ENCODE data around the gene CPSF2. TPM values are rescaled to one million over a fixed set of nuclear protein-coding genes. Genes with fewer than 3 reads are reported as not detected.

The CPSF2 gene
- total and polyA plus RNA-seq, 7 experiments from 2014 or later: 25.2 to 77.4 (median 39.4) TPM

- Histone ChIP-seq H3K4me1 (ENCODE audit: control insufficient read depth in 2 of 2, insufficient read depth in 2 of 2, low read length in 2 of 2) (peaks cover 5 to 17% of the 10 kb centered on the region in 2 donors), H3K9me3 (ENCODE audit: control insufficient read depth in 2 of 3, low read length in 3 of 3) (no peaks in the 10 kb centered on the region), H3K27ac (ENCODE audit: low read depth, low read length) (peak overlapping the region; percentile 91), H3K27me3 (ENCODE audit: control insufficient read depth in 2 of 2, insufficient read depth in 2 of 2, low read length in 2 of 2) (no peaks in the 10 kb centered on the region), H3K36me3 (ENCODE audit: control insufficient read depth in 2 of 3, insufficient read depth in 3 of 3, low read length in 3 of 3) (peaks cover 0 to 5% (median 0%) of the 10 kb centered on the region in 3 experiments), H3K4me3 (ENCODE audit: low read length) (peak overlapping the region; percentile 82)
- no peaks in the 10 kb centered on the region for H3K27me3 Mint-ChIP-seq
- DNase-seq: peak in 1 of 9 donors; percentile 15
- POLR2A ChIA-PET: interaction anchor here (0.7 to 4.7 kb wide), 5 partner anchors 14 to 454 kb away, joined by 3 to 100 read pairs (median 5); partner anchors contain the start of genes CPSF2, NDUFB1 and TRIP11
- peaks cover 0 to 5% (median 0%) of the 10 kb centered on the region in 11 donors for H3K9me3 Mint-ChIP-seq
- peaks cover 44 to 75% (median 68%) of the 10 kb centered on the region in 7 donors for H3K4me1 Mint-ChIP-seq
- CTCF ChIA-PET: interaction anchor here (1.5 kb wide), 1 partner anchor 15 kb away, joined by 3 read pairs; no protein-coding TSS in a partner anchor
- H3K36me3 Mint-ChIP-seq: peaks cover 0 to 2% (median 0%) of the 10 kb centered on the region in 5 donors
- ATAC-seq: no peak
- peak overlapping the region; percentile 82 to 96 (median 92) for H3K27ac Mint-ChIP-seq
- peak overlapping the region; percentile 88 to 100 (median 98) for H3K4me3 Mint-ChIP-seq
- intact Hi-C loops (cut with micrococcal nuclease): loop anchor here (5.0 to 10.0 kb wide), 5 partner anchors 270 to 1708 kb away; partner anchors contain the start of genes CALM1 (in 1 of the 2), GON7 (in 1 of the 2), LGMN (in 1 of the 2) and RPS6KA5 (in 1 of the 2)
Measured at GRCh38 chr14:92105073-92105892, 16.5 kb upstream of the CPSF2 start.

GRCh38 chr14:92105893-92106142 lies 16.0 kb upstream of the CPSF2 start:
- POLR2A ChIA-PET: interaction anchor here (0.7 to 4.7 kb wide), 5 partner anchors 14 to 454 kb away, joined by 3 to 100 read pairs (median 5); partner anchors contain the start of genes CPSF2, NDUFB1 and TRIP11
- CTCF ChIA-PET: interaction anchor here (0.8 to 1.5 kb wide), 4 partner anchors 11 to 1722 kb away, joined by 3 to 7 read pairs (median 3); no protein-coding TSS in a partner anchor
- H3K27ac Mint-ChIP-seq: peak overlapping the region; percentile 82 to 96 (median 92)
- Histone ChIP-seq H3K36me3 (ENCODE audit: control insufficient read depth in 2 of 3, insufficient read depth in 3 of 3, low read length in 3 of 3) (peaks cover 0 to 5% (median 0%) of the 10 kb centered on the region in 3 experiments), H3K4me3 (ENCODE audit: low read length) (peak overlapping the region; percentile 82), H3K9me3 (ENCODE audit: control insufficient read depth in 2 of 3, low read length in 3 of 3) (no peaks in the 10 kb centered on the region), H3K4me1 (ENCODE audit: control insufficient read depth in 2 of 2, insufficient read depth in 2 of 2, low read length in 2 of 2) (peaks cover 5 to 17% of the 10 kb centered on the region in 2 donors), H3K27me3 (ENCODE audit: control insufficient read depth in 2 of 2, insufficient read depth in 2 of 2, low read length in 2 of 2) (no peaks in the 10 kb centered on the region), H3K27ac (ENCODE audit: low read depth, low read length) (peak overlapping the region; percentile 91)
- H3K4me1 Mint-ChIP-seq: peaks cover 40 to 72% (median 63%) of the 10 kb centered on the region in 7 donors
- H3K36me3 Mint-ChIP-seq: peaks cover 0 to 2% (median 0%) of the 10 kb centered on the region in 5 donors
- ATAC-seq: no peak
- intact Hi-C loops (cut with micrococcal nuclease): loop anchor here (1.0 to 10.0 kb wide), 13 partner anchors 15 to 1723 kb away; partner anchors contain the start of genes CPSF2 (in 2 of the 2), GOLGA5 (in 2 of the 2), NDUFB1 (in 2 of the 2) and PPP4R3A (in 2 of the 2)
- peak overlapping the region; percentile 88 to 100 (median 98) for H3K4me3 Mint-ChIP-seq
- H3K9me3 Mint-ChIP-seq: peaks cover 0 to 5% (median 0%) of the 10 kb centered on the region in 11 donors
- H3K27me3 Mint-ChIP-seq: no peaks in the 10 kb centered on the region
- peak in 1 of 9 donors; percentile 48 for DNase-seq

- peak within 1 kb of the TSS; percentile 91 for H3K27ac ChIP-seq (ENCODE audit: low read depth, low read length)
- Mint-ChIP-seq H3K36me3 (peaks cover 0 to 2% (median 0%) of the 10 kb centered on the region in 5 donors), H3K27ac (peak within 1 kb of the TSS; percentile 82 to 96 (median 92)), H3K4me3 (peak within 1 kb of the TSS; percentile 88 to 100 (median 98)), H3K9me3 (peaks cover 0 to 5% (median 0%) of the 10 kb centered on the region in 11 donors), H3K27me3 (no peaks in the 10 kb centered on the region), H3K4me1 (peaks cover 39 to 72% (median 61%) of the 10 kb centered on the region in 7 donors)
- peaks cover 5 to 17% of the 10 kb centered on the region in 2 donors for H3K4me1 ChIP-seq (ENCODE audit: control insufficient read depth in 2 of 2, insufficient read depth in 2 of 2, low read length in 2 of 2)
- H3K9me3 ChIP-seq (ENCODE audit: control insufficient read depth in 2 of 3, low read length in 3 of 3): no peaks in the 10 kb centered on the region
- POLR2A ChIA-PET: interaction anchor here (0.6 to 4.7 kb wide), 11 partner anchors 9 to 679 kb away, joined by 3 to 100 read pairs (median 4); partner anchors contain the start of genes CPSF2, NDUFB1, PPP4R3A and TRIP11
- DNase-seq (peak; percentile 75 to 97 (median 93)), ATAC-seq (peak; percentile 95)
- peak within 1 kb of the TSS; percentile 82 for H3K4me3 ChIP-seq (ENCODE audit: low read length)
- intact Hi-C loops (cut with micrococcal nuclease): loop anchor here (1.0 to 10.0 kb wide), 13 partner anchors 15 to 1723 kb away; partner anchors contain the start of genes CPSF2 (in 2 of the 2), GOLGA5 (in 2 of the 2), NDUFB1 (in 2 of the 2) and PPP4R3A (in 2 of the 2)
- H3K27me3 ChIP-seq (ENCODE audit: control insufficient read depth in 2 of 2, insufficient read depth in 2 of 2, low read length in 2 of 2): no peaks in the 10 kb centered on the region
- CTCF ChIA-PET: interaction anchor here (0.7 to 1.7 kb wide), 9 partner anchors 10 to 1723 kb away, joined by 3 to 13 read pairs (median 3); partner anchors contain the start of genes CPSF2, NDUFB1 and TRIP11
- H3K36me3 ChIP-seq (ENCODE audit: control insufficient read depth in 2 of 3, insufficient read depth in 3 of 3, low read length in 3 of 3): peaks cover 0 to 5% (median 0%) of the 10 kb centered on the region in 3 experiments
Measured at GRCh38 chr14:92106143-92106926, 15.4 kb upstream of the CPSF2 start, which contains the start of gene ATXN3. ATXN3 (minus strand) TSS chr14:92106582; CDS start chr14:92106552, 30 bp downstream.

GRCh38 chr14:92108345-92109254 lies 13.2 kb upstream of the CPSF2 start:
- Mint-ChIP-seq H3K36me3 (no peaks in the 10 kb centered on the region), H3K4me3 (peak overlapping the region; percentile 7 to 86 (median 68)), H3K27me3 (no peaks in the 10 kb centered on the region), H3K27ac (peak overlapping the region in 8 of 9 donors; percentile 58 to 89 (median 83)), H3K9me3 (peaks cover 0 to 5% (median 0%) of the 10 kb centered on the region in 11 donors), H3K4me1 (peaks cover 21 to 54% (median 48%) of the 10 kb centered on the region in 7 donors)
- no peaks in the 10 kb centered on the region for H3K27me3 ChIP-seq (ENCODE audit: control insufficient read depth in 2 of 2, insufficient read depth in 2 of 2, low read length in 2 of 2)
- H3K27ac ChIP-seq (ENCODE audit: low read depth, low read length): peak overlapping the region; percentile 43
- DNase-seq (peak in 4 of 9 donors; percentile 5 to 22 (median 8)), ATAC-seq (no peak)
- intact Hi-C loops (cut with micrococcal nuclease): loop anchor here (5.0 to 10.0 kb wide), 5 partner anchors 274 to 1711 kb away; partner anchors contain the start of genes CALM1 (in 1 of the 2), GON7 (in 1 of the 2), LGMN (in 1 of the 2) and RPS6KA5 (in 1 of the 2)
- peaks cover 5 to 14% of the 10 kb centered on the region in 2 donors for H3K4me1 ChIP-seq (ENCODE audit: control insufficient read depth in 2 of 2, insufficient read depth in 2 of 2, low read length in 2 of 2)
- H3K4me3 ChIP-seq (ENCODE audit: low read length): peak overlapping the region; percentile 28
- ChIA-PET CTCF (interaction anchor here (0.8 kb wide), 1 partner anchor 111 kb away, joined by 3 read pairs; no protein-coding TSS in a partner anchor), POLR2A (interaction anchor here (0.6 to 4.7 kb wide), 5 partner anchors 9 to 1724 kb away, joined by 3 to 100 read pairs (median 3); partner anchors contain the start of genes CPSF2 and NDUFB1)
- H3K36me3 ChIP-seq (ENCODE audit: control insufficient read depth in 2 of 3, insufficient read depth in 3 of 3, low read length in 3 of 3): peaks cover 0 to 5% (median 0%) of the 10 kb centered on the region in 3 experiments
- no peaks in the 10 kb centered on the region for H3K9me3 ChIP-seq (ENCODE audit: control insufficient read depth in 2 of 3, low read length in 3 of 3)

- peak overlapping the region in 5 of 9 donors; percentile 5 to 89 (median 31) for H3K27ac Mint-ChIP-seq
- intact Hi-C loops (cut with micrococcal nuclease): loop anchor here (5.0 to 10.0 kb wide), 5 partner anchors 275 to 1712 kb away; partner anchors contain the start of genes CALM1 (in 1 of the 2), GON7 (in 1 of the 2), LGMN (in 1 of the 2) and RPS6KA5 (in 1 of the 2)
- POLR2A ChIA-PET: interaction anchor here (0.6 to 4.7 kb wide), 3 partner anchors 10 to 1023 kb away, joined by 3 to 100 read pairs (median 3); partner anchors contain the start of genes CPSF2 and NDUFB1
Measured at GRCh38 chr14:92109490-92109889, 12.3 kb upstream of the CPSF2 start.

More at GRCh38 chr14:92109490-92109889, 12.3 kb upstream of the CPSF2 start:
- Histone ChIP-seq H3K27ac (ENCODE audit: low read depth, low read length) (no peak overlapping the region), H3K4me3 (ENCODE audit: low read length) (no peak overlapping the region), H3K4me1 (ENCODE audit: control insufficient read depth in 2 of 2, insufficient read depth in 2 of 2, low read length in 2 of 2) (peaks cover 5 to 11% of the 10 kb centered on the region in 2 donors), H3K27me3 (ENCODE audit: control insufficient read depth in 2 of 2, insufficient read depth in 2 of 2, low read length in 2 of 2) (no peaks in the 10 kb centered on the region), H3K36me3 (ENCODE audit: control insufficient read depth in 2 of 3, insufficient read depth in 3 of 3, low read length in 3 of 3) (peaks cover 0 to 5% (median 0%) of the 10 kb centered on the region in 3 experiments), H3K9me3 (ENCODE audit: control insufficient read depth in 2 of 3, low read length in 3 of 3) (no peaks in the 10 kb centered on the region)
- ATAC-seq (no peak), DNase-seq (no peak)
- Mint-ChIP-seq H3K4me3 (no peak overlapping the region), H3K4me1 (peaks cover 17 to 51% (median 43%) of the 10 kb centered on the region in 7 donors), H3K27me3 (no peaks in the 10 kb centered on the region), H3K9me3 (peaks cover 0 to 5% (median 0%) of the 10 kb centered on the region in 11 donors), H3K36me3 (no peaks in the 10 kb centered on the region)
- CTCF ChIA-PET: no interaction called here

Data from naive thymus-derived CD4-positive, alpha-beta T cell (primary cell).